ENCODE measurements around the gene RAB31. TPM values are rescaled to one million over a fixed set of nuclear protein-coding genes. Genes with fewer than 3 reads are reported as not detected.

The RAB31 gene
- polyA plus RNA-seq, 1 donor from 2014 or later, result 16.3 TPM

GRCh38 chr18:9704233-9705118 lies 3.6 kb upstream of the RAB31 start:
- no peaks in the 10 kb centered on the region for H3K9me3 ChIP-seq (ENCODE audit: low read length)
- no peaks in the 10 kb centered on the region for H4K20me1 ChIP-seq (ENCODE audit: insufficient read depth)
- no peak overlapping the region for H3K4me2 ChIP-seq (ENCODE audit: low read length)
- no peak overlapping the region for H3K27ac ChIP-seq (ENCODE audit: low read length)
- no peaks in the 10 kb centered on the region for H3F3A ChIP-seq (ENCODE audit: insufficient read depth, low read length, poor library complexity, severe bottlenecking)
- no peaks in the 10 kb centered on the region for H3K36me3 ChIP-seq (ENCODE audit: insufficient read depth, low read length)
- no peaks in the 10 kb centered on the region for H3K9me2 ChIP-seq (ENCODE audit: insufficient read depth, low read length)
- H2AFZ ChIP-seq (ENCODE audit: low read depth, low read length), result no peak overlapping the region
- no peak overlapping the region for H3K4me3 ChIP-seq (ENCODE audit: low read length)
- no peak overlapping the region for H3K9ac ChIP-seq (ENCODE audit: low read length)
- H3K79me2 ChIP-seq (replicated peaks; ENCODE audit: insufficient read depth, low read length), result peaks cover 9% of the 10 kb centered on the region
- TF ChIP-seq CTCF (IDR thresholded peaks at IDR 0.05; ENCODE audit: poor library complexity, severe bottlenecking), result no peak
- peaks cover 18% of the 10 kb centered on the region for H3K27me3 ChIP-seq (ENCODE audit: insufficient read depth, low read depth, low read length)

- Histone ChIP-seq H3K27ac (ENCODE audit: low read length) (no peak overlapping the region), H3K9ac (ENCODE audit: low read length) (no peak overlapping the region), H3K4me3 (ENCODE audit: low read length) (no peak overlapping the region), H3K9me3 (ENCODE audit: low read length) (no peaks in the 10 kb centered on the region), H3F3A (ENCODE audit: insufficient read depth, low read length, poor library complexity, severe bottlenecking) (no peaks in the 10 kb centered on the region), H3K36me3 (ENCODE audit: insufficient read depth, low read length) (no peaks in the 10 kb centered on the region), H2AFZ (ENCODE audit: low read depth, low read length) (no peak overlapping the region), H3K9me2 (ENCODE audit: insufficient read depth, low read length) (no peaks in the 10 kb centered on the region), H4K20me1 (ENCODE audit: insufficient read depth) (no peaks in the 10 kb centered on the region), H3K27me3 (ENCODE audit: insufficient read depth, low read depth, low read length) (peaks cover 24% of the 10 kb centered on the region), H3K4me2 (ENCODE audit: low read length) (no peak overlapping the region), H3K79me2 (replicated peaks; ENCODE audit: insufficient read depth, low read length) (peaks cover 16% of the 10 kb centered on the region)
- TF ChIP-seq SMC3 (conservative IDR thresholded peaks at IDR 0.05; ENCODE audit: poor library complexity) (no peak), POLR2AphosphoS5 (IDR thresholded peaks at IDR 0.05) (no peak), MXI1 (conservative IDR thresholded peaks at IDR 0.05; ENCODE audit: poor library complexity, severe bottlenecking) (no peak), TAF1 (IDR thresholded peaks at IDR 0.05; ENCODE audit: low read depth) (no peak), CTCF (IDR thresholded peaks at IDR 0.05; ENCODE audit: poor library complexity, severe bottlenecking) (no peak), EZH2 (IDR thresholded peaks at IDR 0.05; ENCODE audit: borderline replicate concordance, insufficient read depth, low read length, poor library complexity, severe bottlenecking) (no peak), RAD21 (conservative IDR thresholded peaks at IDR 0.05) (no peak), EP300 (conservative IDR thresholded peaks at IDR 0.05; ENCODE audit: poor library complexity, severe bottlenecking) (no peak), REST (IDR thresholded peaks at IDR 0.05; ENCODE audit: borderline replicate concordance) (no peak)
Measured at GRCh38 chr18:9705183-9705829, 2.8 kb upstream of the RAB31 start.

Measured in neural cell (in vitro differentiated cells).